ENCODE measurements around the gene ECT2.

DNA sequence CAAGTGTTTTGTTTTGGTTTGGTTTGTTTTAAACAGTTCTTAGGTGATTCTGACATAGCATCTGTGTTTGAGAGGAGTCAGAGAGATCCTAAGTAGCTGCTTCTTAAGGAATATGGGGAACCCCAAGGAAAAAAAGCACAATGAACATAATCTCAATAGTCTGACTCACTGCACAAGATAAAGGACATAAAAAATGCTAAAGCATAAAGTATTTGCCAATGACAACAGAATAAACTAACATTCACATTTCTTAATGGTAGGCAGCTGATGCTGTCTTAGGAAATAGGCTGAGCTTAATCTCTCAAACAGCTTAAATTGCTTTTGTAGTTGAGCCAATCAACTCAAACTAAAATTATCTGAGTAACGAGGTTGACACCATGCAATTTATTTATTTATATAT is 42.6 kb upstream of the ECT2 start:
- no peak for TF ChIP-seq EZH2 (IDR thresholded peaks at IDR 0.05; ENCODE audit: low read depth)
- TF ChIP-seq, protein P1, sequence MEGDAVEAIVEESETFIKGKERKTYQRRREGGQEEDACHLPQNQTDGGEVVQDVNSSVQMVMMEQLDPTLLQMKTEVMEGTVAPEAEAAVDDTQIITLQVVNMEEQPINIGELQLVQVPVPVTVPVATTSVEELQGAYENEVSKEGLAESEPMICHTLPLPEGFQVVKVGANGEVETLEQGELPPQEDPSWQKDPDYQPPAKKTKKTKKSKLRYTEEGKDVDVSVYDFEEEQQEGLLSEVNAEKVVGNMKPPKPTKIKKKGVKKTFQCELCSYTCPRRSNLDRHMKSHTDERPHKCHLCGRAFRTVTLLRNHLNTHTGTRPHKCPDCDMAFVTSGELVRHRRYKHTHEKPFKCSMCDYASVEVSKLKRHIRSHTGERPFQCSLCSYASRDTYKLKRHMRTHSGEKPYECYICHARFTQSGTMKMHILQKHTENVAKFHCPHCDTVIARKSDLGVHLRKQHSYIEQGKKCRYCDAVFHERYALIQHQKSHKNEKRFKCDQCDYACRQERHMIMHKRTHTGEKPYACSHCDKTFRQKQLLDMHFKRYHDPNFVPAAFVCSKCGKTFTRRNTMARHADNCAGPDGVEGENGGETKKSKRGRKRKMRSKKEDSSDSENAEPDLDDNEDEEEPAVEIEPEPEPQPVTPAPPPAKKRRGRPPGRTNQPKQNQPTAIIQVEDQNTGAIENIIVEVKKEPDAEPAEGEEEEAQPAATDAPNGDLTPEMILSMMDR (conservative IDR thresholded peaks at IDR 0.05): no peak
